HepG2 (cell line): ENCODE measurements around the gene SCFD2. TPM values are rescaled to one million over a fixed set of nuclear protein-coding genes. Genes with fewer than 3 reads are reported as not detected.

Experiments used
- ATAC-seq: fragments of 200-7000 bp; cut with Tn5 transposase; 3 replicates; pipeline ENCODE4 v1.9.1; 2020; ENCODE audit warnings: mild to moderate bottlenecking, moderate library complexity
- BruUV-seq: library from RNA; stranded (reverse); fragments of 400-500 nt; replicated peaks from 2 replicates; lab custom pipeline; 2021; lab: Mats Ljungman, UMichigan
- CTCF ChIA-PET: fragments of 300-600 bp; formaldehyde crosslinking; extraction: SDS; loops from one replicate; lab custom pipeline; 2021; ENCODE audit warnings: low total read pairs, inconsistent platforms, low intra/inter-chr PET ratio; lab: Yijun Ruan, JAX
- POLR2A ChIA-PET: fragments of 350-600 bp; sonication (Branson Sonifier 250); formaldehyde crosslinking; loops from one replicate; lab custom pipeline; 2020; ENCODE audit warnings: antibody characterized with exemption, inconsistent platforms; lab: Yijun Ruan, JAX
- DNase-seq: peaks from one replicate; pipeline ENCODE4 v3.0.0-alpha.2; 2015; ENCODE audit warnings: low spot score
- FAIRE-seq: peaks from 3 replicates; lab custom pipeline; 2011; peaks lifted over from hg19 to GRCh38; lab: Jason Lieb, UNC
- H2AFZ ChIP-seq: one replicate; pipeline ENCODE4 v1.6.1; 2011; ENCODE audit warnings: low read length, inconsistent platforms
- H3K27ac ChIP-seq: fragments of 300-600 bp; 3 replicates; pipeline ENCODE4 v1.8.0; 2011; ENCODE audit warnings: mixed run types, mild to moderate bottlenecking, mixed read lengths, low read length, inconsistent platforms; ENCODE audit not compliant: insufficient read depth; ENCODE audit errors: extremely low read length
- H3K27me3 ChIP-seq, 2 experiments: fragments of 200-600 bp in 1 of 2; 2 replicates in 1 of 2; 3 replicates in 1 of 2; pipeline versions ENCODE4 v1.6.0 to v1.8.0; 2011; ENCODE audit warnings: low read length in 2 of 2, mild to moderate bottlenecking in 2 of 2, moderate library complexity in 2 of 2, inconsistent platforms in 1 of 2; ENCODE audit not compliant: insufficient read depth in 2 of 2, control insufficient read depth in 1 of 2
- H3K36me3 ChIP-seq, 2 experiments: fragments of 200-600 bp in 1 of 2; replicated peaks in 1 of 2; 2 replicates in 1 of 2; 3 replicates in 1 of 2; pipeline versions ENCODE4 v1.5.1 to v1.8.0; 2011; ENCODE audit warnings: low read length in 2 of 2, inconsistent platforms in 1 of 2; ENCODE audit not compliant: insufficient read depth in 2 of 2, control insufficient read depth in 1 of 2
- H3K4me1 ChIP-seq: 2 replicates; pipeline ENCODE4 v1.5.1; 2012; ENCODE audit warnings: low read length, inconsistent platforms; ENCODE audit not compliant: insufficient read depth
- H3K4me2 ChIP-seq: 2 replicates; pipeline ENCODE4 v1.6.0; 2011; ENCODE audit warnings: low read depth, low read length, inconsistent platforms
- H3K4me3 ChIP-seq, 3 experiments: fragments of 200-600 bp in 1 of 3; sonication (generic), shearing (Covaris generic) in 1 of 3; replicated peaks in 1 of 3; 2 replicates each; pipeline ENCODE4 v1.5.1; 2011 to 2016; ENCODE audit warnings: low read length in 3 of 3, inconsistent platforms in 2 of 3, low read depth in 2 of 3, mild to moderate bottlenecking in 2 of 3, control low read depth in 1 of 3, mixed read lengths in 1 of 3; ENCODE audit not compliant: insufficient read depth in 1 of 3
- H3K79me2 ChIP-seq: one replicate; pipeline ENCODE4 v1.6.1; 2011; ENCODE audit warnings: low read length, inconsistent platforms; ENCODE audit not compliant: insufficient read depth
- H3K9ac ChIP-seq: 2 replicates; pipeline ENCODE4 v1.6.0; 2011; ENCODE audit warnings: mild to moderate bottlenecking, low read depth, low read length, inconsistent platforms; ENCODE audit not compliant: insufficient read depth
- H3K9me3 ChIP-seq: 2 replicates; pipeline ENCODE4 v1.5.1; 2012; ENCODE audit warnings: mild to moderate bottlenecking, low read length
- H4K20me1 ChIP-seq: 2 replicates; pipeline ENCODE4 v1.6.0; 2011; ENCODE audit warnings: inconsistent platforms, mild to moderate bottlenecking, low read length, moderate library complexity; ENCODE audit not compliant: insufficient read depth
- SPEN ChIP-seq: sonication (generic); formaldehyde crosslinking; IDR thresholded peaks from 2 replicates; pipeline ENCODE4 v1.5.1; 2020; ENCODE audit warnings: low read depth, mild to moderate bottlenecking, missing genetic modification reagents
- ZFP1 ChIP-seq: IDR thresholded peaks from 2 replicates; pipeline ENCODE4 v1.6.1; 2016
- ZNF616 ChIP-seq: sonication (generic); formaldehyde crosslinking; IDR thresholded peaks from 2 replicates; pipeline ENCODE4 v1.5.0; 2020; ENCODE audit warnings: low read depth, mild to moderate bottlenecking, missing genetic modification reagents
- WGBS: methylation state at CpG from one replicate; pipeline ENCODE4 v1.1.6; 2017; ENCODE audit warnings: low lambda C conversion rate; 5-methylcytosine and 5-hydroxymethylcytosine counted together
- in situ Hi-C: cut with HindIII; loops from 2 replicates; pipeline ENCODE4 v1.10.0; 2017; ENCODE audit warnings: low pct_unique_long_range_greater_than_20kb; ENCODE audit not compliant: extremely low pct_ligation_motif_present
- intact Hi-C: fragments of 100-400 bp; cut with micrococcal nuclease; formaldehyde crosslinking; loops from one replicate; pipeline ENCODE4 v1.10.0; 2022; ENCODE audit not compliant: unreplicated experiment
- polyA plus RNA-seq, 8 experiments: library from polyadenylated mRNA; depleted of rRNA in 3 of 8; stranded (reverse) in 7 of 8; unstranded in 1 of 8; fragments of >200 nt; fragmentation: Illumina TruSeq in 4 of 8; extraction: Trizol in 4 of 8; gene quantifications; 2 replicates each; pipeline versions ENCODE4 v1.2.1 to v1.2.3, GENCODE V29; 2011 to 2016; ENCODE audit warnings: low read depth in 4 of 8, missing spikeins in 1 of 8, mixed read lengths in 1 of 8; ENCODE audit not compliant: insufficient read depth in 1 of 8
- total RNA-seq, 5 experiments: library from RNA; depleted of rRNA; stranded (reverse); fragments of >200 nt; fragmentation: Illumina TruSeq; extraction: Trizol; gene quantifications; 2 replicates each; pipeline ENCODE4 v1.2.3, GENCODE V29; 2016; ENCODE audit warnings: low read depth in 1 of 5
- TF ChIP-seq, protein P1 (sequence below): sonication (generic); formaldehyde crosslinking; IDR thresholded peaks from 2 replicates; pipeline ENCODE4 v1.4.0; 2020; ENCODE audit warnings: missing genetic modification reagents
- TF ChIP-seq, protein P2 (sequence below): sonication (generic); formaldehyde crosslinking; IDR thresholded peaks from 2 replicates; pipeline ENCODE4 v1.4.0; 2020; ENCODE audit warnings: missing genetic modification reagents
- TF ChIP-seq, protein P3 (sequence below), 2 experiments: fragments of 450-650 bp in 1 of 2; sonication (generic) in 1 of 2; formaldehyde crosslinking in 1 of 2; IDR thresholded peaks; 2 replicates each; pipeline versions ENCODE4 v1.6.1 to v1.8.0; 2016 to 2022; ENCODE audit warnings: antibody characterized with exemption in 1 of 2, mild to moderate bottlenecking in 1 of 2, missing genetic modification reagents in 1 of 2
- TF ChIP-seq, protein P4 (sequence below): sonication (generic); formaldehyde crosslinking; IDR thresholded peaks from 2 replicates; pipeline ENCODE4 v1.9.0; 2021; ENCODE audit warnings: missing genetic modification reagents, borderline replicate concordance

Gene SCFD2
- total and polyA plus RNA-seq, 2 of the 13 experiments (the other 11 are each of a cell fraction or from before 2014, with no cell fraction given): 4.6 to 15.6 TPM

DNA sequence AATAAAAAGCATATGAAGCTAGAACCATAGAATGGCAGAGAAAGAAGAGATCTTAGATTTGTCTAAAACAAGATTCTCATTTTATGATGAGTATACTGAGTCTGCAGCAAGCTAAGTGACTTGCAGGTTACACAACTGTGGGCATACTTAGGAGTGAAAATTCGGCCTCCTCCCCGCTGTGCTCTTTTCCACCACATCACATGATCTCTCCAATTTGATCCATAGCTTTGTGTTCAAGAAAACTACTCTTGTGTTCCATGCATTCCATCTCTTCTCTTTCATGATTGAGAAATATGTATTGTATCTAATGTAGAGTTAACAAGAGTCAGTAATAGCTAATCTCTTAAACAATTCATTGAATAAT is 234.3 kb downstream of the SCFD2 start:
- no peak overlapping the region for H3K9ac ChIP-seq
- FAIRE-seq (no peak), ATAC-seq (no peak), DNase-seq (no peak)
- in situ Hi-C loops (no loop called here), intact Hi-C loops (no loop called here)
- no peaks in the 10 kb centered on the region for H4K20me1 ChIP-seq
- H3K4me1 ChIP-seq: no peaks in the 10 kb centered on the region
- WGBS: 97% methylated on average over 2 of the region's 2 CpGs
- H3K9me3 ChIP-seq: no peaks in the 10 kb centered on the region
- no TSS peak for BruUV-seq
- H3K27me3 ChIP-seq: no peaks in the 10 kb centered on the region
- H2AFZ ChIP-seq: no peak overlapping the region
- no peaks in the 10 kb centered on the region for H3K36me3 ChIP-seq
- CTCF ChIA-PET: no interaction called here
- H3K4me2 ChIP-seq: no peak overlapping the region
- POLR2A ChIA-PET: no interaction called here
- no peaks in the 10 kb centered on the region for H3K79me2 ChIP-seq
- no peak overlapping the region for H3K4me3 ChIP-seq
- no peak overlapping the region for H3K27ac ChIP-seq
- no peak for TF ChIP-seq SPEN (CRISPR knock-in tag)
- TF ChIP-seq, protein P1, sequence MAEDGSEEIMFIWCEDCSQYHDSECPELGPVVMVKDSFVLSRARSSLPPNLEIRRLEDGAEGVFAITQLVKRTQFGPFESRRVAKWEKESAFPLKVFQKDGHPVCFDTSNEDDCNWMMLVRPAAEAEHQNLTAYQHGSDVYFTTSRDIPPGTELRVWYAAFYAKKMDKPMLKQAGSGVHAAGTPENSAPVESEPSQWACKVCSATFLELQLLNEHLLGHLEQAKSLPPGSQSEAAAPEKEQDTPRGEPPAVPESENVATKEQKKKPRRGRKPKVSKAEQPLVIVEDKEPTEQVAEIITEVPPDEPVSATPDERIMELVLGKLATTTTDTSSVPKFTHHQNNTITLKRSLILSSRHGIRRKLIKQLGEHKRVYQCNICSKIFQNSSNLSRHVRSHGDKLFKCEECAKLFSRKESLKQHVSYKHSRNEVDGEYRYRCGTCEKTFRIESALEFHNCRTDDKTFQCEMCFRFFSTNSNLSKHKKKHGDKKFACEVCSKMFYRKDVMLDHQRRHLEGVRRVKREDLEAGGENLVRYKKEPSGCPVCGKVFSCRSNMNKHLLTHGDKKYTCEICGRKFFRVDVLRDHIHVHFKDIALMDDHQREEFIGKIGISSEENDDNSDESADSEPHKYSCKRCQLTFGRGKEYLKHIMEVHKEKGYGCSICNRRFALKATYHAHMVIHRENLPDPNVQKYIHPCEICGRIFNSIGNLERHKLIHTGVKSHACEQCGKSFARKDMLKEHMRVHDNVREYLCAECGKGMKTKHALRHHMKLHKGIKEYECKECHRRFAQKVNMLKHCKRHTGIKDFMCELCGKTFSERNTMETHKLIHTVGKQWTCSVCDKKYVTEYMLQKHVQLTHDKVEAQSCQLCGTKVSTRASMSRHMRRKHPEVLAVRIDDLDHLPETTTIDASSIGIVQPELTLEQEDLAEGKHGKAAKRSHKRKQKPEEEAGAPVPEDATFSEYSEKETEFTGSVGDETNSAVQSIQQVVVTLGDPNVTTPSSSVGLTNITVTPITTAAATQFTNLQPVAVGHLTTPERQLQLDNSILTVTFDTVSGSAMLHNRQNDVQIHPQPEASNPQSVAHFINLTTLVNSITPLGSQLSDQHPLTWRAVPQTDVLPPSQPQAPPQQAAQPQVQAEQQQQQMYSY (CRISPR knock-in tag): no peak
- TF ChIP-seq ZNF616 (CRISPR knock-in tag): no peak
- TF ChIP-seq, protein P2, sequence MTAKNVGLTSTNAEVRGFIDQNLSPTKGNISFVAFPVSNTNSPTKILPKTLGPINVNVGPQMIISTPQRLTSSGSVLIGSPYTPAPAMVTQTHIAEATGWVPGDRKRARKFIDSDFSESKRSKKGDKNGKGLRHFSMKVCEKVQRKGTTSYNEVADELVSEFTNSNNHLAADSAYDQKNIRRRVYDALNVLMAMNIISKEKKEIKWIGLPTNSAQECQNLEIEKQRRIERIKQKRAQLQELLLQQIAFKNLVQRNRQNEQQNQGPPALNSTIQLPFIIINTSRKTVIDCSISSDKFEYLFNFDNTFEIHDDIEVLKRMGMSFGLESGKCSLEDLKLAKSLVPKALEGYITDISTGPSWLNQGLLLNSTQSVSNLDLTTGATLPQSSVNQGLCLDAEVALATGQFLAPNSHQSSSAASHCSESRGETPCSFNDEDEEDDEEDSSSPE (CRISPR knock-in tag): no peak
- TF ChIP-seq, protein P3, sequence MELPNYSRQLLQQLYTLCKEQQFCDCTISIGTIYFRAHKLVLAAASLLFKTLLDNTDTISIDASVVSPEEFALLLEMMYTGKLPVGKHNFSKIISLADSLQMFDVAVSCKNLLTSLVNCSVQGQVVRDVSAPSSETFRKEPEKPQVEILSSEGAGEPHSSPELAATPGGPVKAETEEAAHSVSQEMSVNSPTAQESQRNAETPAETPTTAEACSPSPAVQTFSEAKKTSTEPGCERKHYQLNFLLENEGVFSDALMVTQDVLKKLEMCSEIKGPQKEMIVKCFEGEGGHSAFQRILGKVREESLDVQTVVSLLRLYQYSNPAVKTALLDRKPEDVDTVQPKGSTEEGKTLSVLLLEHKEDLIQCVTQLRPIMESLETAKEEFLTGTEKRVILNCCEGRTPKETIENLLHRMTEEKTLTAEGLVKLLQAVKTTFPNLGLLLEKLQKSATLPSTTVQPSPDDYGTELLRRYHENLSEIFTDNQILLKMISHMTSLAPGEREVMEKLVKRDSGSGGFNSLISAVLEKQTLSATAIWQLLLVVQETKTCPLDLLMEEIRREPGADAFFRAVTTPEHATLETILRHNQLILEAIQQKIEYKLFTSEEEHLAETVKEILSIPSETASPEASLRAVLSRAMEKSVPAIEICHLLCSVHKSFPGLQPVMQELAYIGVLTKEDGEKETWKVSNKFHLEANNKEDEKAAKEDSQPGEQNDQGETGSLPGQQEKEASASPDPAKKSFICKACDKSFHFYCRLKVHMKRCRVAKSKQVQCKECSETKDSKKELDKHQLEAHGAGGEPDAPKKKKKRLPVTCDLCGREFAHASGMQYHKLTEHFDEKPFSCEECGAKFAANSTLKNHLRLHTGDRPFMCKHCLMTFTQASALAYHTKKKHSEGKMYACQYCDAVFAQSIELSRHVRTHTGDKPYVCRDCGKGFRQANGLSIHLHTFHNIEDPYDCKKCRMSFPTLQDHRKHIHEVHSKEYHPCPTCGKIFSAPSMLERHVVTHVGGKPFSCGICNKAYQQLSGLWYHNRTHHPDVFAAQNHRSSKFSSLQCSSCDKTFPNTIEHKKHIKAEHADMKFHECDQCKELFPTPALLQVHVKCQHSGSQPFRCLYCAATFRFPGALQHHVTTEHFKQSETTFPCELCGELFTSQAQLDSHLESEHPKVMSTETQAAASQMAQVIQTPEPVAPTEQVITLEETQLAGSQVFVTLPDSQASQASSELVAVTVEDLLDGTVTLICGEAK (IDR thresholded peaks at IDR 0.05): no peak
- TF ChIP-seq, protein P3 (CRISPR knock-in tag; IDR thresholded peaks at IDR 0.05): no peak
- TF ChIP-seq, protein P4, sequence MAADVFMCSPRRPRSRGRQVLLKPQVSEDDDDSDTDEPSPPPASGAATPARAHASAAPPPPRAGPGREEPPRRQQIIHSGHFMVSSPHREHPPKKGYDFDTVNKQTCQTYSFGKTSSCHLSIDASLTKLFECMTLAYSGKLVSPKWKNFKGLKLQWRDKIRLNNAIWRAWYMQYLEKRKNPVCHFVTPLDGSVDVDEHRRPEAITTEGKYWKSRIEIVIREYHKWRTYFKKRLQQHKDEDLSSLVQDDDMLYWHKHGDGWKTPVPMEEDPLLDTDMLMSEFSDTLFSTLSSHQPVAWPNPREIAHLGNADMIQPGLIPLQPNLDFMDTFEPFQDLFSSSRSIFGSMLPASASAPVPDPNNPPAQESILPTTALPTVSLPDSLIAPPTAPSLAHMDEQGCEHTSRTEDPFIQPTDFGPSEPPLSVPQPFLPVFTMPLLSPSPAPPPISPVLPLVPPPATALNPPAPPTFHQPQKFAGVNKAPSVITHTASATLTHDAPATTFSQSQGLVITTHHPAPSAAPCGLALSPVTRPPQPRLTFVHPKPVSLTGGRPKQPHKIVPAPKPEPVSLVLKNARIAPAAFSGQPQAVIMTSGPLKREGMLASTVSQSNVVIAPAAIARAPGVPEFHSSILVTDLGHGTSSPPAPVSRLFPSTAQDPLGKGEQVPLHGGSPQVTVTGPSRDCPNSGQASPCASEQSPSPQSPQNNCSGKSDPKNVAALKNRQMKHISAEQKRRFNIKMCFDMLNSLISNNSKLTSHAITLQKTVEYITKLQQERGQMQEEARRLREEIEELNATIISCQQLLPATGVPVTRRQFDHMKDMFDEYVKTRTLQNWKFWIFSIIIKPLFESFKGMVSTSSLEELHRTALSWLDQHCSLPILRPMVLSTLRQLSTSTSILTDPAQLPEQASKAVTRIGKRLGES: no peak
- TF ChIP-seq ZFP1 (CRISPR knock-in tag): no peak
